Upper lobe of right lung (tissue), 1 donor: ENCODE data around the gene SPTSSB. TPM values are rescaled to one million over a fixed set of nuclear protein-coding genes. Genes with fewer than 3 reads are reported as not detected.

ENCODE experiments used
- ATAC-seq: fragments of 200-7000 bp; cut with Tn5 transposase; one replicate; pipeline ENCODE4 v1.9.1; 2020; ENCODE audit warnings: mild to moderate bottlenecking, moderate library complexity
- DNase-seq: peaks from one replicate; pipeline ENCODE4 v3.0.0-alpha.2; 2020
- H3K27ac ChIP-seq: fragments of 200-600 bp; one replicate; pipeline ENCODE4 v1.8.0; 2022
- H3K27me3 ChIP-seq: fragments of 200-600 bp; one replicate; pipeline ENCODE4 v1.8.0; 2022; ENCODE audit warnings: mild to moderate bottlenecking
- H3K36me3 ChIP-seq: fragments of 200-600 bp; one replicate; pipeline ENCODE4 v1.8.0; 2022
- H3K4me1 ChIP-seq: fragments of 200-600 bp; one replicate; pipeline ENCODE4 v1.8.0; 2022
- H3K4me3 ChIP-seq: fragments of 200-600 bp; one replicate; pipeline ENCODE4 v1.8.0; 2022; ENCODE audit warnings: mild to moderate bottlenecking
- H3K9me3 ChIP-seq: fragments of 200-600 bp; one replicate; pipeline ENCODE4 v1.8.0; 2022
- intact Hi-C: fragments of 100-400 bp; cut with DNase I; formaldehyde crosslinking; loops from one replicate; pipeline ENCODE4 v1.11.0; 2022
- total RNA-seq: library from RNA; stranded (reverse); fragmentation: NEBNext Ultra II Directional; extraction: Animal tissue kit (Norgen Biotek cat#: 25700); gene quantifications from one replicate; pipeline ENCODE4 v1.2.1, GENCODE V29; 2021
- TF ChIP-seq, protein P1 (sequence below): fragments of 200-600 bp; IDR thresholded peaks from one replicate; pipeline ENCODE4 v1.8.0; 2022; ENCODE audit warnings: antibody characterized with exemption
- donor health status: DM: no; HTN: yes; CAD: no; lungs with severe emphysema.

Gene SPTSSB
- total RNA-seq, 1 donor from 2014 or later = not detected

DNA sequence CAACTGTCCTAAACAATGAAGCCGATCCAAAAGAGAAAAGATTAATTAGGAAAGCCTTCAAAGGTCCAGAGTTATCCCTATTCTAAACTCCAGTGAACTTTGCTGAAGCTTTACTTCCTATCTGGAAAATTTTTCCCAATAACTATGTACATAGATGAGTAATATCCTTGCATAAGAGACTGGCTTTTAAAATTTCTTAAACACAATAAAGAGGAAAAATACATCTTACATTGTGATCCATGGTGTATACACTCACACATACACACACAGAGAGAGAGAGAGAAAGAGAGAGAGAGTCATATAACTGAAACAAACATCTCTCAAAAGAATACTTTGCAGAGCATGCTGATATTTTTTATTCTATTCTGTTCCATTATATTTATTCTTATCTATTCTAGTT is 20.0 kb downstream of the SPTSSB start:
- TF ChIP-seq, protein P1, sequence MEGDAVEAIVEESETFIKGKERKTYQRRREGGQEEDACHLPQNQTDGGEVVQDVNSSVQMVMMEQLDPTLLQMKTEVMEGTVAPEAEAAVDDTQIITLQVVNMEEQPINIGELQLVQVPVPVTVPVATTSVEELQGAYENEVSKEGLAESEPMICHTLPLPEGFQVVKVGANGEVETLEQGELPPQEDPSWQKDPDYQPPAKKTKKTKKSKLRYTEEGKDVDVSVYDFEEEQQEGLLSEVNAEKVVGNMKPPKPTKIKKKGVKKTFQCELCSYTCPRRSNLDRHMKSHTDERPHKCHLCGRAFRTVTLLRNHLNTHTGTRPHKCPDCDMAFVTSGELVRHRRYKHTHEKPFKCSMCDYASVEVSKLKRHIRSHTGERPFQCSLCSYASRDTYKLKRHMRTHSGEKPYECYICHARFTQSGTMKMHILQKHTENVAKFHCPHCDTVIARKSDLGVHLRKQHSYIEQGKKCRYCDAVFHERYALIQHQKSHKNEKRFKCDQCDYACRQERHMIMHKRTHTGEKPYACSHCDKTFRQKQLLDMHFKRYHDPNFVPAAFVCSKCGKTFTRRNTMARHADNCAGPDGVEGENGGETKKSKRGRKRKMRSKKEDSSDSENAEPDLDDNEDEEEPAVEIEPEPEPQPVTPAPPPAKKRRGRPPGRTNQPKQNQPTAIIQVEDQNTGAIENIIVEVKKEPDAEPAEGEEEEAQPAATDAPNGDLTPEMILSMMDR = no peak
- Histone ChIP-seq H3K27ac (no peak overlapping the region), H3K27me3 (peaks cover 6% of the 10 kb centered on the region), H3K36me3 (no peaks in the 10 kb centered on the region), H3K4me3 (no peak overlapping the region), H3K9me3 (no peaks in the 10 kb centered on the region), H3K4me1 (no peaks in the 10 kb centered on the region)
- DNase-seq (no peak), ATAC-seq (no peak)
- intact Hi-C loops = no loop called here

DNA sequence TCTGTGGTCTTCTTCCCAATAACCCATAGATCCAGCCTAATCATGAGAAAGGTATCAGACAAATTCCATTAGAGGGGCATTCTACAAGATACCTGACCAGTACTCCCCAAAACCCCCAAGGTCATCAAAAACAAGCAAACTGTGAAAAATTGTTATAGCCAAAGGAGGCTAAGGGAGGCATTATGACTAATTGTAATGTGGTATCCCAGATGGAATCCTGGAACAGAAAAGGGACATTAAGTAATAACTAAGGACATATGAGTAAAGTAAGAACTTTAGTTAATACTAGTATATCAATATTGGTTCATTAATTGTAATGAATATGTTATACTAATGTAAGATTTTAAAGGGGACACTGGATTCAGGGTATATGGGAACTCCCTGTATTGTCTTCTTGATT is 20.4 kb downstream of the SPTSSB start:
- intact Hi-C loops = no loop called here
- Histone ChIP-seq H3K4me3 (no peak overlapping the region), H3K27me3 (peaks cover 4% of the 10 kb centered on the region), H3K4me1 (no peaks in the 10 kb centered on the region), H3K27ac (no peak overlapping the region), H3K36me3 (no peaks in the 10 kb centered on the region), H3K9me3 (no peaks in the 10 kb centered on the region)
- ATAC-seq (no peak), DNase-seq (no peak)
- TF ChIP-seq, protein P1 = no peak

DNA sequence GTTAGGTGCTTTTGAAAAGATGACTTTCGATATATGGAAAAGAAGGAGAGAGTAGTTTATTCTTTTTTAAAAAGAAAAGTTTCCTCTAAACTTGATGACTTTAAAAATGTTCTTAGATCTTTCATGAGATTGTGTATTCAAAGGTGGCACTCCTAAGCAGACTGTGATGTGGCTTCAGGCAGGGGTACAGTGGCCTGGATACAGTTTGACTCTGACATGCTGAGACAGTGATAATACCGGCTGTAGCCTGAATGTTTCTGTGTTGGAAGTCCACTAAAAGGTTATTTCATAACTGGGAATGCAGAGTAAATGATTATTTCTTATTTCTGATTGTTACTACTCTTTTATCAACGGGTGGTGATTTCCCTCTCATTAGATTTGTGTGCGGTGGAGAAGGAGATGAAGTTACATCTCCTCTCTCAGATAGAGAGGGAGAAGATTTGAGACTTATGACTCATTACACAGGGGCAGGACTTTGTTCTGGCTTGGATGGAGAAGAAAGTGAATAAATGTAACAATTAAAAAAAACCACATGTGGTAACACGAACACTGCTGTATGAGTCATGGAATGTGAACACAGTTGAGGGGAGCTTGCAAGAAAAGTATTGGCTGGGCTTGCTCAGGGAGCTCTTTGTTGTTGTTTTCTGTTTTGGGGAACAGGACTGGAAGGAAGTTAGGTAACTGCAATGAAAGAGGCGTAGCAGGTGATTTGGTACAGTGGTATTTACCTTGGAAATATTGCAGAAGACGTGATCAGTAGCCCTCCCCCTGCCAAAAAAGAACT is 21.6 kb downstream of the SPTSSB start:
- peaks cover 4% of the 10 kb centered on the region for H3K27me3 ChIP-seq
- H3K4me1 ChIP-seq = no peaks in the 10 kb centered on the region
- intact Hi-C loops = no loop called here
- no peaks in the 10 kb centered on the region for H3K9me3 ChIP-seq
- DNase-seq (no peak), ATAC-seq (peak; percentile 48)
- no peak overlapping the region for H3K27ac ChIP-seq
- H3K36me3 ChIP-seq = no peaks in the 10 kb centered on the region
- H3K4me3 ChIP-seq = no peak overlapping the region
- TF ChIP-seq, protein P1 = no peak

DNA sequence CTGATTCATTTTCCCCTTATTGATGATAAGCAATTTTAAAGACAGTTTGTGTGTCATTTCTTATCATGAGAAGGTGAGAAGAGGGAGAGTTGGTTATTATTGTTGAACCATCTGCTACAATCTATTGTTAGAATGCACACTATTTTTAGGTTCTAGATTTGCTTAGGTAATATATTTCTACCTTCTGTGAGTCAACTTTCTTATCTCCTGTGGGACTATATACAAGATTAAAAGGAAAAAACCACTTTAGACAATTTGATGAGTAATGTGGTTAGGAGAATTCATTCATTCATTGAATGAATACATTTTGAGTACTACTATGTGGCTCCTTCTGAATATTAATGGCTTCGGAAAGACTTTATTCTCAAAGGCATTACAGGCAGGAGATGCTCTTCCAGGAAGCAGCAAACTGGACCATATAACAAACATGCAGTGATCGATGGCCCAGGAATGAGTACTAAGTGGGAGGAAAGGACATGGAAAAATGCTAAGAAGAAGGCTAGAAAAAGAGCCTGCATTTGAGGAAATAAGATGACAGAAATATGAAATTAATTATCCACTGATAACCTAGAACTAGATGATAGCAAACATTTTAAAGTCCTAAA is 22.4 kb downstream of the SPTSSB start:
- intact Hi-C loops = no loop called here
- Histone ChIP-seq H3K9me3 (no peaks in the 10 kb centered on the region), H3K4me1 (no peaks in the 10 kb centered on the region), H3K36me3 (no peaks in the 10 kb centered on the region), H3K27me3 (peaks cover 4% of the 10 kb centered on the region), H3K27ac (no peak overlapping the region), H3K4me3 (no peak overlapping the region)
- TF ChIP-seq, protein P1 = no peak
- no peak for DNase-seq
- ATAC-seq = no peak

DNA sequence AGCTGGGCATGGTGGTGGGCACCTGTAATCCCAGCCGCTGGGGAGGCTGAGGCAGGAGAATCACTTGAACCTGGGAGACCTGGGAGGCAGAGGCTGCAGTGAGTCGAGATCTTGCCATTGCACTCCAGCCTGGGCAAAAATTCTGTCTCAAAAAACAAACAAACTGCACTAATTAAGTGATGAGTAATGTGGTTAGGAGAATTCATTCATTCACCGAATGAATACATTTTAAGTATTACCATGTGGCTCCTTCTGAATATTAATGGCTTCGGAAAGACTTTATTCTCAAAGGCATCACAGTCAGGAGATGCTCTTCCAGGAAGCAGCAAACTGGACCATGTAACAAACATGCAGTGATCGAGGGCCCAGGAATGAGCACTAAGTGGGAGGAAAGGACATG is 23.6 kb downstream of the SPTSSB start:
- Histone ChIP-seq H3K9me3 (no peaks in the 10 kb centered on the region), H3K4me1 (no peaks in the 10 kb centered on the region), H3K4me3 (no peak overlapping the region), H3K27me3 (no peaks in the 10 kb centered on the region), H3K36me3 (no peaks in the 10 kb centered on the region), H3K27ac (no peak overlapping the region)
- intact Hi-C loops = no loop called here
- ATAC-seq (no peak), DNase-seq (no peak)
- TF ChIP-seq, protein P1 = no peak
